ENCODE measurements around the gene LMLN.

DNA sequence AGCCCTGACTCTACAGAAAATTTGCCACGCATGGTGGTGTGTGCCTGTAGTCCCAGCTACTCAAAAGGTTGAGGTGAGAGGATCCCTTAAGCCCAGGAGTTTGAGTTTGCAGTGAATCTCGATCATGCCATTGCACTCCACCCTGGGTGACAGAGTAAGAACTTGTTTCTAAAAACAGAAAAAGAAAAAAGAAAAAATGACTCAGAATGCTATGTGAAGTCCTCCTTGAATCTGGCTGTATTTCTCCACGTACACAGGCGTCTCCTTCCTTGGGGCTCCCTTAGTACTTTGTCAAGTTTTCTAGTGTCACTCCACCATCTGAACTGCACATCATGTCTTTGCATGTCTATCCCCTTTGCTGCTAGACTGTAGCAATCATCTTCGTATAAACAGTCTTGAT, 104.4 kb downstream of the LMLN start:
- TF ChIP-seq, protein P1, sequence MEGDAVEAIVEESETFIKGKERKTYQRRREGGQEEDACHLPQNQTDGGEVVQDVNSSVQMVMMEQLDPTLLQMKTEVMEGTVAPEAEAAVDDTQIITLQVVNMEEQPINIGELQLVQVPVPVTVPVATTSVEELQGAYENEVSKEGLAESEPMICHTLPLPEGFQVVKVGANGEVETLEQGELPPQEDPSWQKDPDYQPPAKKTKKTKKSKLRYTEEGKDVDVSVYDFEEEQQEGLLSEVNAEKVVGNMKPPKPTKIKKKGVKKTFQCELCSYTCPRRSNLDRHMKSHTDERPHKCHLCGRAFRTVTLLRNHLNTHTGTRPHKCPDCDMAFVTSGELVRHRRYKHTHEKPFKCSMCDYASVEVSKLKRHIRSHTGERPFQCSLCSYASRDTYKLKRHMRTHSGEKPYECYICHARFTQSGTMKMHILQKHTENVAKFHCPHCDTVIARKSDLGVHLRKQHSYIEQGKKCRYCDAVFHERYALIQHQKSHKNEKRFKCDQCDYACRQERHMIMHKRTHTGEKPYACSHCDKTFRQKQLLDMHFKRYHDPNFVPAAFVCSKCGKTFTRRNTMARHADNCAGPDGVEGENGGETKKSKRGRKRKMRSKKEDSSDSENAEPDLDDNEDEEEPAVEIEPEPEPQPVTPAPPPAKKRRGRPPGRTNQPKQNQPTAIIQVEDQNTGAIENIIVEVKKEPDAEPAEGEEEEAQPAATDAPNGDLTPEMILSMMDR (conservative IDR thresholded peaks at IDR 0.05; ENCODE audit: low read length) = no peak
- no peak for TF ChIP-seq EZH2phosphoT487 (IDR thresholded peaks at IDR 0.05; ENCODE audit: borderline replicate concordance)
